GM19351 (cell line): ENCODE results near the gene GALNT12.

Source experiments
- ATAC-seq: cut with Tn5 transposase; IDR thresholded peaks from one replicate; pipeline ENCODE4 v1.9.1; 2021; ENCODE audit warnings: mild to moderate bottlenecking, moderate library complexity; ENCODE audit not compliant: unreplicated experiment

The GALNT12 gene

DNA sequence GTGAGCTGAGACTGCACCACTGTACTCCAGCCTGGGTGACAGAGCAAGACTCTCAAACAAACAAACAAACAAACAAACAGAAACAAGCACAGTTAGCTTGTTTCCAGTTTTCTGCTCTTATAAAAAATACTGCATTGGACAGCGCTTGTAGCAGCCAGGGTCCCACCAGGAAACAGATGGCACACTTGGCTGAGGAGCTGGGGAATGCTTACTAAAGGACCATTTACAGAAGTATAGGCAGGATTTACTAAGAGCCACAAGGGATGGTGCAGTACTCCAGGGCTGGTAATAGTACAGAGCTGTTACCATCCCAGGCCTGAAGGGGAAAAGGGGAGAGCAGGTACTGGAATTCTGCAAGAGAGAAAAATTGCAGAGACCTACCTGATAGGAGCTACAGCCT is 5.9 kb upstream of the GALNT12 start:
- no peak for ATAC-seq

DNA sequence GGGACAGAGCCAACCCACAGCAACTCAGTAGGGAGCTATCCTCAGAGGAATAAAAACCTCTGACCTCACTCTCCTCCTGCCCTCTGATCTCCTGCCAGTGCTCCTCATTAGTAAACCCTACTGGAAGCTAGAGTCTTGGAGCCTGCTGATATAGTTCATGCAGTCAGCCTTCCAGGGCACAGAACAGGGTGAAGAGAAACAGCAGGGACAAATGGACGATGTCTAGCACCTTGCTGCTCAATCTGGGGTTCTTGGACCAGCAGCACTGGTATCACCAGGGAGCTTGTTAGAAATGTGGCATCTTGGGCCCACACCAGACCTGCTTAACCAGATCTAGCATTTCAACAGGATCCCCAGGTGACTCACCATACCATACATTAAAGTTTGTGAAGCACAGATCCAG is 5.5 kb upstream of the GALNT12 start:
- no peak for ATAC-seq

- no peak for ATAC-seq
Measured at GRCh38 chr9:98804083-98804482, 3.4 kb upstream of the GALNT12 start.

GRCh38 chr9:98805506-98806272 is 1.8 kb upstream of the GALNT12 start:
- ATAC-seq, result no peak

GRCh38 chr9:98806394-98807035 is 955 bp upstream of the GALNT12 start:
- no peak for ATAC-seq

- ATAC-seq, result peak; percentile 42
Measured at GRCh38 chr9:98807814-98808195, 335 bp downstream of the GALNT12 start.

- ATAC-seq, result no peak
Measured at GRCh38 chr9:98808411-98808815, 943 bp downstream of the GALNT12 start.

- no peak for ATAC-seq
Measured at GRCh38 chr9:98808875-98809274, 1.4 kb downstream of the GALNT12 start.

- no peak for ATAC-seq
Measured at GRCh38 chr9:98809311-98810101, 2.0 kb downstream of the GALNT12 start.

DNA sequence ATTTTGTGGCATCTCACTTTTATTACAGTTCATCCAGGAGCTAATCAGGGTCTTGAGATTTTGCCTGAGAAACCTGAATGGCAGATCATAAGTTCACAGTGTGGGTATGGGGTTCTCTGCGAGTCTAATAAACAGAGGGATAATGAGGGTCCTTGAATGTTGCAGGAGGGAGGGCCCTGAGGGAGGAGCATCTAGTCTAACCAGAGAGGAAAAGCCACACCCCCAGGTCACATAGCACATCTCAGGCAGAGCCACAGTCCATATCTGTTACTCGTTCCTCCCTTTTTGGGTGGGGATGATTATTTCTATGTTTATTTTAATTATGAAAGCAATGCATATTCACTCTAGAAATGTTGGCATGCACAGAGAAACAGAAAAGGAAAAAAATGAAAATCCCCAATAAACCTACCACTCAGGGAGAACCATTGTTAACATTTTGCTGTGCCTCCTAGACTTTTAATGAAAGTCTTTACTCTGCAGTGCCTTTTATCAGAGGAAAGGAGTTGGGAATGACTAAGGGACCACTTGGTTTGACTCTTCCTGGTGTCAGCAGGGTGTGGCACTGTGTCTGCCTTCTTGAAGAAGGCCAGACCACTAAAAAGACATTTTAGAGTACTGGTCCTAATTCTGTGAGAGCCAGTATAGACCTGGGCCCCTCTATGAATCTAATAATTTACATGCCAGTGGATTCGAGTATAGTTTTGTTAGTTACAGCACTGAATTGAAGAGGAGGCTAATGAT is 2.8 kb downstream of the GALNT12 start:
- ATAC-seq, result no peak

GRCh38 chr9:98811051-98811650 is 3.7 kb downstream of the GALNT12 start:
- peak; percentile 28 for ATAC-seq

- no peak for ATAC-seq
Measured at GRCh38 chr9:98815391-98815951, 8.0 kb downstream of the GALNT12 start.

DNA sequence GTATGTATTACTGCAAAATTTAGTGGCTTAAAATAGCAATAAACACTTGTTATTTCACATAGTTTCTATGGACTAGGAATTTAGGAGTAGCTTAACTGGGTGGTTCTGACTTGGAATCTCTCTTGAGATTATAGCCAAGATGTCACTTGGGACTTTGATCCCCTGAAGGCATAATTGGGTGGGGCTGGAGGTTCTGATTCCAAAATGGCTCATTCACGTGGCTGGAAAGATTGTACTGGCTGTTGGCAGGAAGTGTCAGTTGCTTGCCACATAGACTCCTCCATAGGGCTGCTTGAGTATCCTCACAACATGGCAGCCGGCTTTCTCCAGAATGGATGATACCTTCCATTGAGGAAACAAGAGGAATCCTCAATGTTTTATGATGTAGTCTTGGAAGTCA is 11.3 kb downstream of the GALNT12 start:
- ATAC-seq, result no peak

DNA sequence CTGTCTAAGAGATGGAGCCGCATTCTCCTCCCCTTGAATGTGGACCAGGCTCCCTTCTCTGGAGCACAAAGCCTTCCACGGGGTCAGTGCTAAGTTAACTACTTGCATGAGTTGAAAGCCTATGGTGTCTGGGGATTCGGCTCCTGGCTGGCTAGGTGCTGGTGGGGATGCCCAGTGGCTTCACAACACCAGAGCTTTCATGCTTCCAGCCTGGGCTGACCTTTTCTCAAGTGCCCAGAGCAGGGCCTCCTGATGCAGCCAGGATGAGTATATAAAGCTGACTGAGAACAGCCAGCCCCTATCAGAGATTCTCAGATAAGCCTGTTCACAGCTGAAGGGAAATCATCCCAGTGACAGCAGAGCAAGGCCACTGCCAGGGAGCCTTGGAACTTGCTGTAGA is 11.8 kb downstream of the GALNT12 start:
- ATAC-seq, result no peak

GRCh38 chr9:98821831-98822230 is 14.4 kb downstream of the GALNT12 start:
- ATAC-seq, result no peak

DNA sequence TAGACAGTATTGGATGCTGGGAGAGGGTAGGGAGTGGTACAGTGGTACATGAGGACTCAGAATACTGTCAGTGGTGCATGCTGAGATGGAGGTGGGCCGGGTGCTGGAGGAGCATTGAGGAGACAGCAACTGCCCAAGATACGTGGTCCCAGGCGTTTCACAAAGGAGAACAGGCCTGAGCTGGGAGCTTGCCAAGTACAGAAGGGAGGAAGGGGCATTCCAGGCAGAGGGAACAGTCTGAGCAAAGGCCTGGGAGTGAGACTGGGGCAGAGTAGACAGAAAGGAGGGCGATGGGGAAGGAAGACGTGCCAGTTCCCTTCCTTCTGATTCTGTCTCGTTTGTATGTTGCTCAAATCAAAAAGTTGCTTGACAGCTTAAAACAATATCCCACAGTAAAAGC is 15.2 kb downstream of the GALNT12 start:
- no peak for ATAC-seq

DNA sequence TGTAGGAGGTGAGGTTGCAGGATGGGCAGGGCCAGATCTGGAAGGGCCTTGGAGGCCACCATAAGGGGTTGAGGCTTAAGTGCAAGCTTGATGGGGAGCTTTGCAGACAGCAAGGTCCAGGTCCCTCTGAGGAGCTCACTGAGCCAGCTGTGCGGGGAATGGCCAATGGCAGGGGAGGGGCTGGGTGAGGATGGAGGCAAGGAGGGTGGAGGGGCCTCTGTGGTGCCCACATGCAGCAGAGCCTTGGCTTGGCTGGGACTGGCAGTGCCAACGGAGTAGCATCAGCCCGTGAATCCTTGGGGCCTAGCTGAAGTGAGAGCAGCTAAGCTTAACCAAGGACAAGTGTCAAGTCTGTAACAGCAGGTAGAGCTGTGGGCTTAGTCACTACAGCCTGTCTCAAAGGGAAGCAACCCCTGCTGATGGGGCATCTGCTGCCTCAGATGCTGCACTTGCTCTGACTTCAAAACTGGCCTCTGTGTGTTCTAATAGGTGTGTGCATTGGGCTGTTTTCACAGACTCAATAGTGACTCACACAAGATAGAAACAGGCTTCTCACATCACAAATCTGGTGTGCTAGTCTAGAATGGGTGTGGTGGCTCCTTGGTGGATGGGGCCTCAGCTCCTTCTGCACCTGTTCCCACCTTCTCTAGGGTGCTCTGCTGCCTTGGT is 16.3 kb downstream of the GALNT12 start:
- no peak for ATAC-seq

DNA sequence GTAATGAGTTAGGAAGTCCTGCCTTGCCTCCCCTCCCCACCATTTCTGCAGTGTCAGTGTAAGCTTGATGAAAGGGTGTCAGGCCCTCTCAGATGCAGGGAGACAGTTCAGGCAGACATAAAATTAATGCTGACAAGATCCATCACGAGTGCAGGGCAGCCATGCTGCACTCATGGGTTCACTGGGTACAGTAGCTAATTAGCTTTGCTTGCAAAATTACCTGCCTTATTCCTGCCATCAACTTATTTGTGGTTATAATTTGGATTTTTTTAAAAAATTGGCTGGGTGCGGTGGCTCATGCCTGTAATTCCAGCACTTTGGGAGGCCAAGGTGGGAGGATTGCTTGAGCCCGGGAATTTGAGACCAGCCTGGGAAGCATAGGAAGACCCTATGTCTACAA is 17.9 kb downstream of the GALNT12 start:
- ATAC-seq, result no peak

DNA sequence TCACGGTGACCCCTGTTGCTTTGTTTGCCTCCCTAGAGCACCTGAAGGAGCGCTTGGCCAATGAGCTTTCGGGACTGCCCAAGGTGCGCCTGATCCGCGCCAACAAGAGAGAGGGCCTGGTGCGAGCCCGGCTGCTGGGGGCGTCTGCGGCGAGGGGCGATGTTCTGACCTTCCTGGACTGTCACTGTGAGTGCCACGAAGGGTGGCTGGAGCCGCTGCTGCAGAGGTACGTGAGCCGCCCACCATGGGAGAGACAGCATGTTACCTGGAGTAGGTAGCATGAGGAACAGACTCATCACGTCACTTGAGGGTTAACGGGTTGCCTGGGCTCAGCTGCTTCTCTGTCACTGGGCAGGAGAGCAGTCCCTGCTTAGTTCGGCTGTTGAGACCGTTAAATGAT is 19.2 kb downstream of the GALNT12 start:
- ATAC-seq, result no peak

DNA sequence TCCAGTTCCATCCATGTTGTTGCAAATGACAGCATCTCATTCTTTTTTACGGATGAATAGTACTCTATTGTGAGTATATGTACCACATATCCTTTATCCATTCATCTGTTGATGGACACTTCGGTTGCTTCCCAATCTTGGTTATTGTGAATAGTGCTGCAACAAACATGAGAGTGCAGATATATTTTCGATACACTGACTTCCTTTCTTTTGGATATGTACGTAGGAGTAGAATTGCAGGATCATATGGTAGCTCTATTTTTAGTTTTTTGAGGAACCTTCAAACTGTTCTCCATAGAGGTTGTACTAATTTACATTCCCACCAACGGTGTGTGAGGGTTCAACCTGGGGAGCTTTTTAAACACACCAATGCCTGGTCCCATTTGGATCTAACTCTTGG is 22.3 kb downstream of the GALNT12 start:
- no peak for ATAC-seq
